NCI-H2029 treated with DMSO at 0.1 percent for 48 hours (cell line): Measurements from ENCODE around the gene KDM1B.
"Not testable (repeated sequence)": the region's sequence is repeated elsewhere in the genome, so short reads cannot be mapped to it uniquely, and the experiment has no call there.

Experiments used
- DNase-seq: peaks from one replicate; lab custom pipeline; 2025; lab: John Stamatoyannopoulos, UW

Gene KDM1B

GRCh38 chr6:18155150-18155863 lies at the start of gene KDM1B:
Gene KDM1B, plus strand, starts transcription at chr6:18155422. Its CDS starts 4,474 bp downstream, at chr6:18159896.
- DNase-seq: peak; percentile 97

- no peak for DNase-seq
Measured at GRCh38 chr6:18107061-18107460, 48.2 kb upstream of the KDM1B start.

GRCh38 chr6:18110162-18110561 lies 45.1 kb upstream of the KDM1B start:
- no peak for DNase-seq

GRCh38 chr6:18115356-18115755 lies 39.9 kb upstream of the KDM1B start:
- no peak for DNase-seq

GRCh38 chr6:18117136-18117535 lies 38.1 kb upstream of the KDM1B start:
- DNase-seq: no peak

GRCh38 chr6:18118330-18118729 lies 36.9 kb upstream of the KDM1B start:
- DNase-seq: peak; percentile 63

GRCh38 chr6:18119236-18119635 lies 36.0 kb upstream of the KDM1B start:
- DNase-seq: no peak

- no peak for DNase-seq
Measured at GRCh38 chr6:18121580-18122127, 33.6 kb upstream of the KDM1B start.

- peak; percentile 87 for DNase-seq
Measured at GRCh38 chr6:18122128-18123093, 32.8 kb upstream of the KDM1B start, which contains the start of gene NHLRC1. Gene NHLRC1, minus strand, starts transcription at chr6:18122677. Its CDS starts 71 bp downstream, at chr6:18122606.

- DNase-seq: no peak
Measured at GRCh38 chr6:18126121-18126520, 29.1 kb upstream of the KDM1B start.

- DNase-seq: no peak
Measured at GRCh38 chr6:18132346-18132745, 22.9 kb upstream of the KDM1B start.

GRCh38 chr6:18135171-18135570 lies 20.1 kb upstream of the KDM1B start:
- DNase-seq: no peak

GRCh38 chr6:18136260-18136659 lies 19.0 kb upstream of the KDM1B start:
- DNase-seq: no peak

GRCh38 chr6:18138906-18139305 lies 16.3 kb upstream of the KDM1B start:
- no peak for DNase-seq

GRCh38 chr6:18139935-18140621 lies 15.1 kb upstream of the KDM1B start:
- DNase-seq: no peak

- peak; percentile 97 for DNase-seq
Measured at GRCh38 chr6:18141805-18142590, 13.2 kb upstream of the KDM1B start.

GRCh38 chr6:18142591-18142861 lies 12.7 kb upstream of the KDM1B start:
- no peak for DNase-seq

GRCh38 chr6:18147160-18147559 lies 8.1 kb upstream of the KDM1B start:
- DNase-seq: no peak

- DNase-seq: no peak
Measured at GRCh38 chr6:18147616-18148015, 7.6 kb upstream of the KDM1B start.

- DNase-seq: no peak
Measured at GRCh38 chr6:18148304-18149025, 6.8 kb upstream of the KDM1B start.

GRCh38 chr6:18151391-18151790 lies 3.8 kb upstream of the KDM1B start:
- not testable (repeated sequence) for DNase-seq
